H1 (cell line): ENCODE results near the gene SLC1A3.

ENCODE experiments used
- ATF3 ChIP-seq: IDR thresholded peaks from 2 replicates; pipeline ENCODE4 v1.6.1; 2011; ENCODE audit warnings: low read depth, mild to moderate bottlenecking, low read length; ENCODE audit not compliant: insufficient read depth
- CEBPB ChIP-seq: IDR thresholded peaks from 2 replicates; pipeline ENCODE4 v1.6.1; 2012; ENCODE audit warnings: low read depth, low read length
- CTCF ChIP-seq, 3 experiments: IDR thresholded peaks; 1 replicate in 2 of 3; 2 replicates in 1 of 3; pipeline versions ENCODE4 v1.5.1 to v1.6.1; 2011; ENCODE audit warnings: low read length in 3 of 3, mild to moderate bottlenecking in 3 of 3, inconsistent platforms in 2 of 3, low read depth in 1 of 3, moderate library complexity in 1 of 3; ENCODE audit not compliant: insufficient read depth in 1 of 3; ENCODE audit errors: control extremely low read depth in 1 of 3
- EZH2 ChIP-seq: fragments of 200-600 bp; sonication (generic); IDR thresholded peaks from 2 replicates; pipeline ENCODE4 v1.7.1; 2012; ENCODE audit warnings: low read depth, mild to moderate bottlenecking, moderate library complexity, low read length, inconsistent platforms; ENCODE audit not compliant: severe bottlenecking
- KDM5A ChIP-seq: fragments of 200-600 bp; IDR thresholded peaks from 2 replicates; pipeline ENCODE4 v1.7.1; 2012; ENCODE audit warnings: mild to moderate bottlenecking, low read length, inconsistent platforms, mixed read lengths
- NANOG ChIP-seq: IDR thresholded peaks from 2 replicates; pipeline ENCODE4 v1.6.1; 2011; ENCODE audit warnings: low read length, low read depth, mild to moderate bottlenecking, inconsistent platforms; ENCODE audit not compliant: insufficient read depth, poor library complexity, severe bottlenecking
- PHF8 ChIP-seq: fragments of 200-600 bp; sonication (generic); conservative IDR thresholded peaks from 2 replicates; pipeline ENCODE4 v1.7.1; 2012; ENCODE audit warnings: low read depth, mild to moderate bottlenecking, inconsistent platforms, low read length, moderate library complexity
- POLR2A ChIP-seq, 2 experiments: IDR thresholded peaks; 1 replicate in 1 of 2; 2 replicates in 1 of 2; pipeline ENCODE4 v1.6.1; 2011; ENCODE audit warnings: low read depth in 2 of 2, low read length in 2 of 2, mild to moderate bottlenecking in 2 of 2; ENCODE audit errors: control extremely low read depth in 1 of 2
- POLR2AphosphoS5 ChIP-seq: IDR thresholded peaks from 2 replicates; pipeline ENCODE4 v1.6.1; 2011; ENCODE audit warnings: low read depth, low read length
- YY1 ChIP-seq: IDR thresholded peaks from 2 replicates; pipeline ENCODE4 v1.6.1; 2011; ENCODE audit warnings: low read depth, mild to moderate bottlenecking, low read length
- ZNF274 ChIP-seq: IDR thresholded peaks from 2 replicates; pipeline ENCODE4 v1.7.0; 2012; ENCODE audit warnings: low read length, borderline replicate concordance; ENCODE audit errors: extremely low read depth

GRCh38 chr5:36728697-36729543 is 122.5 kb downstream of the SLC1A3 start:
- TF ChIP-seq POLR2A (IDR thresholded peaks at IDR 0.05; ENCODE audit: control extremely low read depth in 1 of 2, low read depth in 2 of 2, low read length in 2 of 2) (no peak), CTCF (IDR thresholded peaks at IDR 0.05; ENCODE audit: control extremely low read depth in 1 of 3, insufficient read depth in 1 of 3, low read depth in 1 of 3, low read length in 3 of 3) (peak in 2 of 3 experiments; percentile 51 to 63; a peak in 2 of 4 replicates), CEBPB (no peak), YY1 (no peak), NANOG (no peak), PHF8 (no peak), POLR2AphosphoS5 (no peak), ZNF274 (no peak), KDM5A (no peak), EZH2 (no peak), ATF3 (no peak)
